HEK293T (cell line): ENCODE data around the gene SH3D19.

ENCODE experiments used
- ARNT ChIP-seq: fragments of 450-650 bp; IDR thresholded peaks from 2 replicates; pipeline ENCODE4 v1.6.1; 2017; ENCODE audit warnings: mild to moderate bottlenecking
- BHLHE40 ChIP-seq: fragments of 450-650 bp; IDR thresholded peaks from 2 replicates; pipeline ENCODE4 v1.6.1; 2016; ENCODE audit warnings: mild to moderate bottlenecking, moderate library complexity, borderline replicate concordance
- ELF4 ChIP-seq: fragments of 450-650 bp; IDR thresholded peaks from 2 replicates; pipeline ENCODE4 v1.6.1; 2017; ENCODE audit warnings: antibody characterized with exemption
- FOXA1 ChIP-seq: fragments of 450-650 bp; IDR thresholded peaks from 2 replicates; pipeline ENCODE4 v1.6.1; 2016; ENCODE audit warnings: mild to moderate bottlenecking
- L3MBTL2 ChIP-seq: fragments of 450-650 bp; conservative IDR thresholded peaks from 2 replicates; pipeline ENCODE4 v1.6.1; 2016; ENCODE audit warnings: mild to moderate bottlenecking
- LEF1 ChIP-seq: fragments of 450-650 bp; IDR thresholded peaks from 2 replicates; pipeline ENCODE4 v1.6.1; 2017; ENCODE audit warnings: mild to moderate bottlenecking, borderline replicate concordance
- NFRKB ChIP-seq: fragments of 450-650 bp; IDR thresholded peaks from 2 replicates; pipeline ENCODE4 v1.6.1; 2016; ENCODE audit warnings: mild to moderate bottlenecking, moderate library complexity
- SP1 ChIP-seq: fragments of 450-650 bp; IDR thresholded peaks from 2 replicates; pipeline ENCODE4 v1.6.1; 2017
- TARDBP ChIP-seq: fragments of 450-650 bp; IDR thresholded peaks from 2 replicates; pipeline ENCODE4 v1.6.1; 2016

GRCh38 chr4:151207186-151207585, 118.2 kb downstream of the SH3D19 start:
- TF ChIP-seq L3MBTL2 (no peak), TARDBP (no peak), FOXA1 (no peak), LEF1 (no peak), SP1 (no peak), NFRKB (no peak), ELF4 (no peak), BHLHE40 (no peak), ARNT (no peak)
